Measurements from ENCODE around the gene SOX10. TPM values are rescaled to one million over a fixed set of nuclear protein-coding genes. Genes with fewer than 3 reads are reported as not detected.

The SOX10 gene
- total and polyA plus RNA-seq, 2 of the 4 experiments (the other 2 are of a cell fraction) = not detected

- no peak overlapping the region for H3K18ac ChIP-seq (ENCODE audit: low read depth, low read length)
- DNase-seq = peak; percentile 26
- no peak overlapping the region for H2AFZ ChIP-seq (replicated peaks; ENCODE audit: low read length, poor library complexity)
- in situ Hi-C loops (cut with MboI; ENCODE audit: low sequenced_read_pairs) (no loop called here), intact Hi-C loops (cut with micrococcal nuclease) (no loop called here), dilution Hi-C loops (cut with HindIII; ENCODE audit: low sequenced_read_pairs, unreplicated experiment) (no loop called here)
- no peak overlapping the region for H4K5ac ChIP-seq (ENCODE audit: low read depth, low read length)
- WGBS, 2 experiments (ENCODE audit: extremely low coverage in 2 of 2, insufficient read length in 1 of 2) = 84% methylated on average over 4 of the region's 16 CpGs; no CpG with 5 or more reads in 1 of the 2 experiments
- H4K91ac ChIP-seq (ENCODE audit: insufficient read depth, low read depth, low read length) = no peak overlapping the region
- no peak for ATAC-seq (ENCODE audit: low read depth)
- H2BK5ac ChIP-seq (ENCODE audit: low read depth, low read length, poor library complexity, severe bottlenecking) = no peak overlapping the region
- no peak overlapping the region for H3K4me3 ChIP-seq (ENCODE audit: insufficient read depth, low read depth, low read length)
- H3K4me1 ChIP-seq (ENCODE audit: control insufficient read depth, insufficient read depth, low read length) = peaks cover 23% of the 10 kb centered on the region
- no peak overlapping the region for H3K23ac ChIP-seq (ENCODE audit: low read depth, low read length)
- no peaks in the 10 kb centered on the region; a peak in 1 of 4 replicates for H3K79me1 ChIP-seq (ENCODE audit: low read depth in 1 of 2, low read length in 2 of 2)
- peak overlapping the region; percentile 31 for H2AK9ac ChIP-seq (replicated peaks; ENCODE audit: low read depth, low read length, poor library complexity)
- H2BK120ac ChIP-seq (ENCODE audit: low read depth, low read length) = no peak overlapping the region
- H3K36me3 ChIP-seq (ENCODE audit: control insufficient read depth, insufficient read depth, low read length) = no peaks in the 10 kb centered on the region
- POLR2A ChIA-PET (ENCODE audit: unreplicated experiment) = interaction anchor here (0.6 kb wide), 1 partner anchor 162 kb away, joined by 8 read pairs; no protein-coding TSS in a partner anchor
- no peaks in the 10 kb centered on the region for H4K20me1 ChIP-seq (ENCODE audit: insufficient read depth, low read length)
- H3K4me2 ChIP-seq (ENCODE audit: low read depth, low read length) = no peak overlapping the region
- H3K14ac ChIP-seq (replicated peaks; ENCODE audit: low read depth, low read length) = no peak overlapping the region
- H2BK20ac ChIP-seq (ENCODE audit: low read depth, low read length) = no peak overlapping the region
- H3K27ac ChIP-seq (ENCODE audit: insufficient read depth, low read length) = no peak overlapping the region
- 0 out of 2 replicates have a peak overlapping the region, but pooled peaks have one; percentile 5 for H3K4ac ChIP-seq (ENCODE audit: low read depth, low read length)
- H3K9me1 ChIP-seq (ENCODE audit: insufficient read depth, low read length) = peaks cover 6% of the 10 kb centered on the region
- H3K9ac ChIP-seq (ENCODE audit: low read depth, low read length) = no peak overlapping the region
- BruUV-seq (replicated peaks) = no TSS peak
- H2AK5ac ChIP-seq (ENCODE audit: low read depth, low read length) = peak overlapping the region; percentile 34; the same call in 1 of the 2 replicates
- H3K56ac ChIP-seq (ENCODE audit: extremely low read depth, insufficient read depth, low read length) = no peak overlapping the region
- no peaks in the 10 kb centered on the region for H3K9me3 ChIP-seq (ENCODE audit: control insufficient read depth, insufficient read depth, low read length)
- CTCF ChIA-PET = no interaction called here
- peaks cover 15% of the 10 kb centered on the region for H3K27me3 ChIP-seq (ENCODE audit: control insufficient read depth, insufficient read depth, low read length)
- H4K8ac ChIP-seq (ENCODE audit: low read depth in 2 of 2, low read length in 2 of 2) = no peak overlapping the region
- no peak overlapping the region for H2BK15ac ChIP-seq (ENCODE audit: low read depth, low read length)
- TF ChIP-seq ELK1 (IDR thresholded peaks at IDR 0.05; ENCODE audit: borderline replicate concordance, low read depth, low read length) = no peak
- no peak for TF ChIP-seq USF2 (IDR thresholded peaks at IDR 0.05; ENCODE audit: low read depth, low read length)
- TF ChIP-seq SMC3 (IDR thresholded peaks at IDR 0.05; ENCODE audit: low read depth, low read length) = no peak
- TF ChIP-seq MAZ (IDR thresholded peaks at IDR 0.05; ENCODE audit: borderline replicate concordance, low read depth, low read length) = no peak
- no peak for TF ChIP-seq POLR2A (IDR thresholded peaks at IDR 0.05; ENCODE audit: low read depth, low read length)
- no peak for TF ChIP-seq MAFK (IDR thresholded peaks at IDR 0.05; ENCODE audit: low read depth, low read length)
- no peak for TF ChIP-seq FOS (IDR thresholded peaks at IDR 0.05; ENCODE audit: low read depth, low read length)
- TF ChIP-seq, protein P1, sequence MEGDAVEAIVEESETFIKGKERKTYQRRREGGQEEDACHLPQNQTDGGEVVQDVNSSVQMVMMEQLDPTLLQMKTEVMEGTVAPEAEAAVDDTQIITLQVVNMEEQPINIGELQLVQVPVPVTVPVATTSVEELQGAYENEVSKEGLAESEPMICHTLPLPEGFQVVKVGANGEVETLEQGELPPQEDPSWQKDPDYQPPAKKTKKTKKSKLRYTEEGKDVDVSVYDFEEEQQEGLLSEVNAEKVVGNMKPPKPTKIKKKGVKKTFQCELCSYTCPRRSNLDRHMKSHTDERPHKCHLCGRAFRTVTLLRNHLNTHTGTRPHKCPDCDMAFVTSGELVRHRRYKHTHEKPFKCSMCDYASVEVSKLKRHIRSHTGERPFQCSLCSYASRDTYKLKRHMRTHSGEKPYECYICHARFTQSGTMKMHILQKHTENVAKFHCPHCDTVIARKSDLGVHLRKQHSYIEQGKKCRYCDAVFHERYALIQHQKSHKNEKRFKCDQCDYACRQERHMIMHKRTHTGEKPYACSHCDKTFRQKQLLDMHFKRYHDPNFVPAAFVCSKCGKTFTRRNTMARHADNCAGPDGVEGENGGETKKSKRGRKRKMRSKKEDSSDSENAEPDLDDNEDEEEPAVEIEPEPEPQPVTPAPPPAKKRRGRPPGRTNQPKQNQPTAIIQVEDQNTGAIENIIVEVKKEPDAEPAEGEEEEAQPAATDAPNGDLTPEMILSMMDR (conservative IDR thresholded peaks at IDR 0.05; ENCODE audit: low read depth, low read length) = no peak
- TF ChIP-seq CHD1 (IDR thresholded peaks at IDR 0.05; ENCODE audit: low read depth, low read length) = no peak
- TF ChIP-seq RAD21 (IDR thresholded peaks at IDR 0.05; ENCODE audit: low read length) = no peak
- no peak for TF ChIP-seq NFE2L2 (IDR thresholded peaks at IDR 0.05; ENCODE audit: low read depth, low read length)
- no peak for TF ChIP-seq MXI1 (IDR thresholded peaks at IDR 0.05; ENCODE audit: borderline replicate concordance, low read depth, low read length)
- TF ChIP-seq CEBPB (IDR thresholded peaks at IDR 0.05; ENCODE audit: low read depth, low read length) = no peak
- no peak for TF ChIP-seq RCOR1 (IDR thresholded peaks at IDR 0.05; ENCODE audit: insufficient replicate concordance, low read length)
- no peak for TF ChIP-seq BHLHE40 (IDR thresholded peaks at IDR 0.05; ENCODE audit: low read depth, low read length)
Measured at GRCh38 chr22:38030311-38031133, 46.2 kb upstream of the SOX10 start.
